ENCODE data around the gene ARL5C. TPM values are rescaled to one million over a fixed set of nuclear protein-coding genes. Genes with fewer than 3 reads are reported as not detected.

The ARL5C gene
- total RNA-seq, 1 experiment from 2014 or later = not detected

DNA sequence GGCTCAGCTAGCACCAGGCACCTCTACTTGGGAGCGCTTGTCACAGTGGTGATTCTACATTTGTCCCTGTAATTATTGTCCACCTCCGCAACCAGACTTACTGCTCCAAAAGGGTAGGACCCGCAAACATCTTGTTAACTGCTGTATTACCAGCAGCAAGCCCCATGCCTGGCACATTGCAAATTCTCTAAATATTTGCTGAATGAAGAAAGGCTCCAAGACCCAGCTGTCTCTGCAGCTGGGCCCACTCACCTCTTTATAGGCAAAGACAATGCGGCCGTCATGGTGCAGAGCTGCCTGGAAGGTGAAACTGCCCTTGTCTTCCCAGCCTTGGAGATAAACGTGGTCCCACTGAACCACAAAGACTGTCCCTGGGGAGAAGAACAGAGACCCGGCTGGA is 58.8 kb downstream of the ARL5C start:
- Histone ChIP-seq H4K8ac (replicated peaks; ENCODE audit: insufficient read length, low read depth, low read length) (no peak overlapping the region), H3T11ph (ENCODE audit: low read length) (no peak overlapping the region), H4K91ac (ENCODE audit: insufficient read length, low read depth, low read length) (no peak overlapping the region), H3K18ac (ENCODE audit: insufficient read length, low read depth, low read length) (no peak overlapping the region), H4K20me1 (ENCODE audit: control insufficient read depth, insufficient read depth, insufficient read length) (no peaks in the 10 kb centered on the region), H3K27ac (ENCODE audit: insufficient read length, low read depth, low read length) (no peak overlapping the region), H2BK120ac (ENCODE audit: low read depth, low read length, poor library complexity, severe bottlenecking) (no peak overlapping the region), H2BK12ac (ENCODE audit: insufficient read length, low read depth, low read length) (no peak overlapping the region), H3K56ac (ENCODE audit: insufficient read length, low read depth, low read length) (no peak overlapping the region), H3K4ac (ENCODE audit: low read depth, low read length) (no peak overlapping the region), H3K27me3 (ENCODE audit: insufficient read depth, low read length) (no peaks in the 10 kb centered on the region), H3K79me2 (ENCODE audit: insufficient read depth, low read length) (no peaks in the 10 kb centered on the region), H3K79me1 (ENCODE audit: insufficient read depth, low read depth, low read length, poor library complexity, severe bottlenecking) (no peaks in the 10 kb centered on the region), H3K23me2 (ENCODE audit: insufficient read length, low read depth, low read length, poor library complexity, severe bottlenecking) (no peaks in the 10 kb centered on the region), H2BK15ac (ENCODE audit: low read depth, low read length) (no peak overlapping the region), H2BK5ac (ENCODE audit: insufficient read length, low read length) (no peak overlapping the region), H3K23ac (ENCODE audit: insufficient read length, low read depth, low read length) (no peak overlapping the region), H3K9me3 (ENCODE audit: control insufficient read depth, low read depth, low read length) (no peaks in the 10 kb centered on the region), H2AFZ (ENCODE audit: low read length) (no peak overlapping the region), H3K9ac (ENCODE audit: extremely low read depth, insufficient read length, low read length) (no peak overlapping the region), H2BK20ac (ENCODE audit: low read depth, low read length, poor library complexity, severe bottlenecking) (no peak overlapping the region), H3K14ac (ENCODE audit: insufficient read depth, low read length) (no peak overlapping the region), H4K5ac (ENCODE audit: insufficient read length, low read depth, low read length) (no peak overlapping the region), H2AK5ac (ENCODE audit: insufficient read length, low read length) (no peak overlapping the region), H3K4me1 (ENCODE audit: insufficient read depth, low read length) (no peaks in the 10 kb centered on the region), H3K4me2 (ENCODE audit: insufficient read depth, insufficient read length, low read length) (no peak overlapping the region)
- H3K27ac Mint-ChIP-seq = no peak overlapping the region
- TF ChIP-seq, protein P1, sequence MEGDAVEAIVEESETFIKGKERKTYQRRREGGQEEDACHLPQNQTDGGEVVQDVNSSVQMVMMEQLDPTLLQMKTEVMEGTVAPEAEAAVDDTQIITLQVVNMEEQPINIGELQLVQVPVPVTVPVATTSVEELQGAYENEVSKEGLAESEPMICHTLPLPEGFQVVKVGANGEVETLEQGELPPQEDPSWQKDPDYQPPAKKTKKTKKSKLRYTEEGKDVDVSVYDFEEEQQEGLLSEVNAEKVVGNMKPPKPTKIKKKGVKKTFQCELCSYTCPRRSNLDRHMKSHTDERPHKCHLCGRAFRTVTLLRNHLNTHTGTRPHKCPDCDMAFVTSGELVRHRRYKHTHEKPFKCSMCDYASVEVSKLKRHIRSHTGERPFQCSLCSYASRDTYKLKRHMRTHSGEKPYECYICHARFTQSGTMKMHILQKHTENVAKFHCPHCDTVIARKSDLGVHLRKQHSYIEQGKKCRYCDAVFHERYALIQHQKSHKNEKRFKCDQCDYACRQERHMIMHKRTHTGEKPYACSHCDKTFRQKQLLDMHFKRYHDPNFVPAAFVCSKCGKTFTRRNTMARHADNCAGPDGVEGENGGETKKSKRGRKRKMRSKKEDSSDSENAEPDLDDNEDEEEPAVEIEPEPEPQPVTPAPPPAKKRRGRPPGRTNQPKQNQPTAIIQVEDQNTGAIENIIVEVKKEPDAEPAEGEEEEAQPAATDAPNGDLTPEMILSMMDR (conservative IDR thresholded peaks at IDR 0.05) = no peak
- DNase-seq = no peak
- H3K9me3 Mint-ChIP-seq = peaks cover 0 to 2% of the 10 kb centered on the region in 2 experiments; a peak in 1 of 5 replicates
- no peaks in the 10 kb centered on the region for H3K36me3 Mint-ChIP-seq (ENCODE audit: insufficient read depth in 1 of 3, low read depth in 3 of 3)
- H3K4me1 Mint-ChIP-seq = peaks cover 0 to 15% of the 10 kb centered on the region in 2 experiments; a peak in 1 of 4 replicates
- H3K27me3 Mint-ChIP-seq (ENCODE audit: low read depth) = peaks cover 5% of the 10 kb centered on the region
- WGBS (ENCODE audit: extremely low coverage, insufficient read length, low lambda C conversion rate) = no CpG with 5 or more reads among the region's 7 CpGs
- H3K4me3 Mint-ChIP-seq = no peak overlapping the region

Other genes with a start within 250 kb of the ARL5C start
- not detected in 2 replicates for gene FBXO47, start 198.8 kb downstream of the ARL5C start, total RNA-seq (2021)
- 1.6 and 2.0 TPM in 2 replicates for gene PLXDC1, start 14.5 kb downstream of the ARL5C start, total RNA-seq (2021)
- 17.5 and 20.0 TPM in 2 replicates for gene CACNB1, start 31.5 kb upstream of the ARL5C start, total RNA-seq (2021)
- 2,038 and 2,051 TPM in 2 replicates for gene RPL19, start 34.1 kb upstream of the ARL5C start, total RNA-seq (2021)
- 1.5 and 2.5 TPM in 2 replicates for gene STAC2, start 59.8 kb upstream of the ARL5C start, total RNA-seq (2021)
- gene FBXL20, start 235.5 kb upstream of the ARL5C start, total RNA-seq (2021) = 18.2 and 18.4 TPM in 2 replicates